Measurements from ENCODE around the gene TRAPPC5. TPM values are rescaled to one million over a fixed set of nuclear protein-coding genes. Genes with fewer than 3 reads are reported as not detected.

Gene TRAPPC5
- total RNA-seq, 2 experiments from 2014 or later, result 80.1 to 91.0 TPM

DNA sequence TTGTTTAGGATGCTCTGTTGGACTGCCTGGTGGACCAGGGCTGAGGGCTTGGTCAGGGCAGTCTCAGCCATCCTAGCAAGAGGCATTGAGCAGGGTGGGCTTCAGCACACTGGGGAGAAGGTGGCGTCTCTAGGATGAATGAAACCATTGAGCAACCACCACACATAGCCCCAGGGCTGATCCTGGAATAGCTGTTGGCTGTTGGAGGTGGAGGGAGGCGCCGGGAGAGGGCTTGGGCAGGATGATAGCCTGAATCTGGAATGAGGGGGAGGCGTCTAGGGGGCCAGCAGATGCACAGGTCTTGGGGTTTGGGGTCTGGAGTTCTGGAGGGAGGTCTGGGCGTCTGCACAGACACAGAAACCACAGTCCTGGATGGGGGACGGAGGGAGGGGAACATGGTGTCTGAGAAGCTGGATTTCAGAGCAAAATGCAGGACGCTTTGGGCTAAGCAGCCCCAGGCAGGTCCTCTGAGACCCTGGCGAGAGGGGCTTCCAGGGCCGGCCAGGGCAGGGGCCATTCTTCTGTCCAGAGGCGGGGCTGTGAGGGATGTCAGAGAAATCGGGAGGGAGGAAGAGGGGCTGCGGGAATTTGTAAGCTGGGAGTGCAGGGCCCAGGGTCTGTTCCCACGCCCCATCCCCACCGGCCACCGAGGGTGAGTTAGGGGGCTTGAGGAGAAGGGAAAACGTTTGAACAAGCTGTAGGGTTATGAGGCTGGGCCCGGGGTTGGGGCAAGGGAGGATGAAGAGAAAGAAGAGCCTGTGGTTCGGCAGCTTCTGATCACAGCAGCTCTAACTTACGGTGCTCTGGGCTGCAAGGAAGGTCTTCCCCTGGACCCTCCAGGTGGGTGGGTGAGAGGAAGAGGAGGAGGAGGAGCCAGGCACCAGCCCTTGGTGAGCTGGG, 5.2 kb downstream of the TRAPPC5 start:
- DNase-seq, result no peak
- Mint-ChIP-seq H3K4me1 (peaks cover 8% of the 10 kb centered on the region), H3K9me3 (ENCODE audit: low read depth) (no peaks in the 10 kb centered on the region), H3K4me3 (no peak overlapping the region), H3K27me3 (no peaks in the 10 kb centered on the region), H3K36me3 (peaks cover 12% of the 10 kb centered on the region), H3K27ac (no peak overlapping the region)
- ATAC-seq, result no peak
- CTCF ChIA-PET, result interaction anchor here (1.5 kb wide), 1 partner anchor 114 kb away, joined by 5 read pairs; no protein-coding TSS in a partner anchor

- no peak for ATAC-seq
- CTCF ChIA-PET, result no interaction called here
- no peak for DNase-seq
- Mint-ChIP-seq H3K4me1 (peaks cover 3% of the 10 kb centered on the region), H3K4me3 (no peak overlapping the region), H3K36me3 (peaks cover 10% of the 10 kb centered on the region), H3K9me3 (ENCODE audit: low read depth) (no peaks in the 10 kb centered on the region), H3K27me3 (no peaks in the 10 kb centered on the region), H3K27ac (no peak overlapping the region)
Observed at GRCh38 chr19:7687177-7687576, 6.5 kb downstream of the TRAPPC5 start.

DNA sequence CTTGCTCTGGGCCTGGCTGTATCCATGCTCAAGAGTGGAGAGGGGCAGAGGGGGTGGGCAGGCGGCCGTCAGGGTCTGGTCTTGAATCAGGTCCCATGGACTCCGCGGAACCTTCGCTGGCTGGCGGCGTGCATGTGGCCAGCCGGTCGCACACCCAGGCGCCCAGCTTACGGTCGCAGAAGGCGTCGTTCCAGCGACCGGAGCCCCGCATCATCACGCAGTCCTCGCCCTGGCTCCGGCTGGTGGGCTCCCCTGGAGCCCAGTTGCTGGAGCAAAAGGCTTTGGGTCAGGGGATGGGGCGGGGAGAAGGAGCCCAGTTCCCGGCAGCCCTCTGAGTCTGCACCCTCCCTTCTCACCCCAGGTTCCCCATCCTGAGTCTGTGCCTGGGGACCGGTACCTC, 8.5 kb downstream of the TRAPPC5 start:
- H3K4me1 Mint-ChIP-seq, result no peaks in the 10 kb centered on the region
- no peaks in the 10 kb centered on the region for H3K27me3 Mint-ChIP-seq
- no peaks in the 10 kb centered on the region for H3K9me3 Mint-ChIP-seq (ENCODE audit: low read depth)
- no peak for DNase-seq
- no peak overlapping the region for H3K4me3 Mint-ChIP-seq
- no peak overlapping the region for H3K27ac Mint-ChIP-seq
- CTCF ChIA-PET, result interaction anchor here (1.5 kb wide), 1 partner anchor 122 kb away, joined by 4 read pairs; no protein-coding TSS in a partner anchor
- H3K36me3 Mint-ChIP-seq, result peaks cover 5% of the 10 kb centered on the region
- no peak for ATAC-seq

DNA sequence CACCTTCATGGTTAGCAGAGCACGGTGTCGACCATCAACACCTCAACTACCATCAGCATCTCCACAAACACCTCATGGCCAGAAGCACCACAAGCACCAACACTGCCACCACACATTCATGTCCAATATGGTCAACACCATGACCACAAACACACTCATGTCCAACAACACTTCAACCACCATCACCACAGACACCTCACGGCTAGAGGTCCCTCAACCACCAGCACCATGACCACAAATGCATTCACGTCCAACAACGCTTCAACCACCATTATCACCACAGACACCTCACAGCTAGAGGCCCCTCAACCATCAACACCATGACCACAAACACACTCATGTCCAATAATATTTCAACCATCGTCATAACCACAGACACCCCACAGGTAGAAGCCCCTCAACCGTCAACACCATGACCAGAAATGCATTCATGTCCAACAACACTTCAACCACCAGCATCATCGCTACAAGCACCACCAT, 10.2 kb downstream of the TRAPPC5 start:
- H3K27ac Mint-ChIP-seq, result no peak overlapping the region
- H3K27me3 Mint-ChIP-seq, result no peaks in the 10 kb centered on the region
- CTCF ChIA-PET, result interaction anchor here (1.4 kb wide), 1 partner anchor 10 kb away, joined by 5 read pairs; the partner anchor contains the start of gene TRAPPC5
- ATAC-seq, result no peak
- H3K4me1 Mint-ChIP-seq, result no peaks in the 10 kb centered on the region
- H3K36me3 Mint-ChIP-seq, result no peaks in the 10 kb centered on the region
- no peak for DNase-seq
- no peaks in the 10 kb centered on the region for H3K9me3 Mint-ChIP-seq (ENCODE audit: low read depth)
- H3K4me3 Mint-ChIP-seq, result no peak overlapping the region

DNA sequence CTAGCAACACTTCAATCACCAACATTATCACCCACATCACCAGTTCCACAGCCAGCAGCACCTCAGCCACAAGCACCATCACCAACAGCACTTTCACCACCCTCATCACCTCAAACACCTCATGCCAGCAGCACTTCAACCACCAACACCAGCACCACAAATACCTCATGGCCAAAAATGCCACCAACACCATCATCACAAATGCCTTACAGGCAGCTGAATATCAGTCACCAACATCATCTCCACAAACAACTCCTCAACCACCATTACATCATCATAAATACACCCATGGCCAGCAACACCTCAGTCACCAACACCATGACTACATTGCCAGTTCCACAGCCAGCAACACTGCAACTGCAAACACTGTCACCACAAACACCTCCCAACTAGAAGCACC, 10.9 kb downstream of the TRAPPC5 start:
- H3K4me3 Mint-ChIP-seq, result no peak overlapping the region
- no peaks in the 10 kb centered on the region for H3K4me1 Mint-ChIP-seq
- CTCF ChIA-PET, result interaction anchor here (1.4 kb wide), 1 partner anchor 11 kb away, joined by 5 read pairs; the partner anchor contains the start of gene TRAPPC5
- H3K27ac Mint-ChIP-seq, result no peak overlapping the region
- H3K36me3 Mint-ChIP-seq, result no peaks in the 10 kb centered on the region
- peaks cover under 1% of the 10 kb centered on the region for H3K27me3 Mint-ChIP-seq
- DNase-seq (no peak), ATAC-seq (no peak)
- no peaks in the 10 kb centered on the region for H3K9me3 Mint-ChIP-seq (ENCODE audit: low read depth)

DNA sequence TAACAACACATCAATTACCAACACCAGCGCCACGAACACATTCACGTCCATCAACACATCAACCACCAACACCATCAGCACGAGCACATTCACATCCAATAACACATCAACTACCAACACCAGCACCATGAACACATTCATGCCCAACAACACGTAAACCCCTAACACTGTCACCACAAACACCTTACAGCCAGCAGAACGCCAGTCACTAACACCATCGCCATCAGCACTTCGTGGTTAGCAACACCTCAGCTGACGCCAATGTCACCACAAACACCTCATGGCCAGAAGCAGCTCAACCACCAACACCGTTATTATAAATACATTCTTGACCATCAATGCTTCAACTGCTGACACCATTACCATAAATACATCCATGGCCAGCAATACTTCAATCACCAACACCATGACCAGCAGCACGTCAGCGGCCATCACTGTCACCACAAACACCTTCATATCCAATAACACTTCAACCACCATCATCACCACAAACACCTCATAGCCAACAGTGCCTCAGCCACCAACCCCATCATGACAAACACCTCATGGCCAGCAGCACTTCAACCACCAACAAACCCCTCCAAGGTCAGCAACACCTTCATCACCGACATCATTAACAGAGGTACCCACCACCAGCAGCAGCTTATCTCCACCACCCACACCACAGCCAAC, 11.9 kb downstream of the TRAPPC5 start:
- ATAC-seq (no peak), DNase-seq (no peak)
- Mint-ChIP-seq H3K4me1 (no peaks in the 10 kb centered on the region), H3K4me3 (no peak overlapping the region), H3K36me3 (no peaks in the 10 kb centered on the region), H3K27ac (no peak overlapping the region), H3K27me3 (peaks cover 3% of the 10 kb centered on the region), H3K9me3 (ENCODE audit: low read depth) (no peaks in the 10 kb centered on the region)
- CTCF ChIA-PET, result no interaction called here

DNA sequence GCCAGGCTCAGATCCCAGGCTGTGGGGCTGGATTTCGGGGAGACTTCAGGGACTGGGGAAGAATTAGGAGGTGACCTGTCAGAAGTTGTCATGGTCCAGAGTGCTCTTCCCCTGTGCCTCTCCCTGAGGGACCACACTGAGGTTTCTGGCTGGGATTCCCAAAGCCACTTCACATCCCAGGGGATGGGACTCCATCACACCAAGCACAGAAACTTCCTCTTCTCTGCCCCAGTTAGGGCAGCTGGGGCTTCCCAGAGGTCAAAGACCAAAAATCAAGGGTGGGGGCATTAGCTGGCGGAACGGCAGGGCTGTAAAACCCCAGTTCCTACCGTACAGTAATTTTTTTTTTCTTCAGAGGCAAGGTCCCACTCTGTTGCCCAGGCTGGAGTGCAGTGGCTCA, 13.9 kb downstream of the TRAPPC5 start:
- ATAC-seq (no peak), DNase-seq (no peak)
- Mint-ChIP-seq H3K4me1 (peaks cover 4% of the 10 kb centered on the region), H3K27me3 (peaks cover 19% of the 10 kb centered on the region), H3K4me3 (no peak overlapping the region), H3K27ac (no peak overlapping the region), H3K36me3 (no peaks in the 10 kb centered on the region), H3K9me3 (ENCODE audit: low read depth) (no peaks in the 10 kb centered on the region)
- CTCF ChIA-PET, result no interaction called here

- no peak overlapping the region for H3K4me3 Mint-ChIP-seq
- H3K27me3 Mint-ChIP-seq, result peaks cover 26% of the 10 kb centered on the region
- CTCF ChIA-PET, result interaction anchor here (0.7 to 1.2 kb wide), 3 partner anchors 16 to 129 kb away, joined by 3 to 6 read pairs (median 3); partner anchors contain the start of gene TRAPPC5
- DNase-seq (no peak), ATAC-seq (no peak)
- H3K36me3 Mint-ChIP-seq, result no peaks in the 10 kb centered on the region
- H3K27ac Mint-ChIP-seq, result no peak overlapping the region
- H3K4me1 Mint-ChIP-seq, result peaks cover 7% of the 10 kb centered on the region
- H3K9me3 Mint-ChIP-seq (ENCODE audit: low read depth), result no peaks in the 10 kb centered on the region
Observed at GRCh38 chr19:7697721-7698287, 17.2 kb downstream of the TRAPPC5 start.

- CTCF ChIA-PET, result interaction anchor here (0.7 to 2.2 kb wide), 4 partner anchors 15 to 130 kb away, joined by 3 to 11 read pairs (median 5); partner anchors contain the start of gene TRAPPC5
- Mint-ChIP-seq H3K4me1 (peaks cover 7% of the 10 kb centered on the region), H3K9me3 (ENCODE audit: low read depth) (no peaks in the 10 kb centered on the region), H3K4me3 (no peak overlapping the region), H3K36me3 (no peaks in the 10 kb centered on the region), H3K27ac (no peak overlapping the region), H3K27me3 (peaks cover 26% of the 10 kb centered on the region)
- no peak for ATAC-seq
- no peak for DNase-seq
Observed at GRCh38 chr19:7698583-7698982, 17.9 kb downstream of the TRAPPC5 start.

DNA sequence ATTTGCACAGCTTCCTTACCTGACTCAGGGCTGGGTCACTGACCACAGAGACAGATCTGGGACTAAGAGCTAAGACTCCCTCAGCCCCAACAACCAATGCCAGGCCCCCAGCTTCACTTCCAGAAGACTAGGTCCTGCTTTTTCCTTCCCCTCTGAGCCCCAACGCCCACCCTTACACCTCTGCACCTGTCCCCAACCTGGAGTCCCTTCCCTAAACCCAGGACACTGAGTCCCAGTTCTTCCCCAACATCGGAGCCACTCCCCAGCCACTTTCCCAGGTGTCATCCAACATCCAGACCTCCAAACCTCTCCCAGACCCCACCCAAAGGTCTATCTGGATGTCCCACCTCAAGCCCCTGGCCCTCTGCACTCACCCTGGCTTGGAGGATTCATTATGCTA, 18.4 kb downstream of the TRAPPC5 start:
- peaks cover 26% of the 10 kb centered on the region for H3K27me3 Mint-ChIP-seq
- no peaks in the 10 kb centered on the region for H3K9me3 Mint-ChIP-seq (ENCODE audit: low read depth)
- no peak overlapping the region for H3K27ac Mint-ChIP-seq
- ATAC-seq (no peak), DNase-seq (no peak)
- H3K4me3 Mint-ChIP-seq, result no peak overlapping the region
- H3K36me3 Mint-ChIP-seq, result no peaks in the 10 kb centered on the region
- H3K4me1 Mint-ChIP-seq, result peaks cover 7% of the 10 kb centered on the region
- CTCF ChIA-PET, result interaction anchor here (1.3 to 2.2 kb wide), 2 partner anchors 18 to 131 kb away, joined by 4 to 11 read pairs; partner anchors contain the start of gene TRAPPC5

- Mint-ChIP-seq H3K4me3 (no peak overlapping the region), H3K36me3 (no peaks in the 10 kb centered on the region), H3K27me3 (peaks cover 26% of the 10 kb centered on the region), H3K4me1 (peaks cover 7% of the 10 kb centered on the region), H3K9me3 (ENCODE audit: low read depth) (no peaks in the 10 kb centered on the region), H3K27ac (no peak overlapping the region)
- CTCF ChIA-PET, result interaction anchor here (1.3 to 2.2 kb wide), 2 partner anchors 19 to 131 kb away, joined by 4 to 11 read pairs; partner anchors contain the start of gene TRAPPC5
- DNase-seq (no peak), ATAC-seq (no peak)
Observed at GRCh38 chr19:7699417-7700401, 19.1 kb downstream of the TRAPPC5 start.

GRCh38 chr19:7701049-7701653, 20.5 kb downstream of the TRAPPC5 start:
- CTCF ChIA-PET, result interaction anchor here (0.9 to 2.2 kb wide), 2 partner anchors 20 kb away, joined by 3 to 11 read pairs; partner anchors contain the start of gene TRAPPC5
- DNase-seq (no peak), ATAC-seq (no peak)
- peaks cover 26% of the 10 kb centered on the region for H3K27me3 Mint-ChIP-seq
- no peak overlapping the region for H3K27ac Mint-ChIP-seq
- H3K4me1 Mint-ChIP-seq, result peaks cover 17% of the 10 kb centered on the region
- H3K36me3 Mint-ChIP-seq, result no peaks in the 10 kb centered on the region
- H3K4me3 Mint-ChIP-seq, result no peak overlapping the region
- H3K9me3 Mint-ChIP-seq (ENCODE audit: low read depth), result no peaks in the 10 kb centered on the region
